22Rv1 (cell line): ENCODE measurements around the gene TMEM154.

Experiments
- H3K27ac ChIP-seq: fragments of 450-650 bp; 2 replicates; pipeline ENCODE4 v1.5.1; 2017
- CTCF ChIP-seq: fragments of 450-650 bp; IDR thresholded peaks from 2 replicates; pipeline ENCODE4 v1.5.1; 2017; ENCODE audit warnings: mild to moderate bottlenecking
- ZFX ChIP-seq: fragments of 450-650 bp; IDR thresholded peaks from 2 replicates; pipeline ENCODE4 v1.6.1; 2017; ENCODE audit warnings: antibody characterized with exemption, borderline replicate concordance

The TMEM154 gene

GRCh38 chr4:152697284-152698088 lies 17.7 kb upstream of the TMEM154 start:
- no peak overlapping the region for H3K27ac ChIP-seq
- TF ChIP-seq CTCF: no peak
- no peak for TF ChIP-seq ZFX

DNA sequence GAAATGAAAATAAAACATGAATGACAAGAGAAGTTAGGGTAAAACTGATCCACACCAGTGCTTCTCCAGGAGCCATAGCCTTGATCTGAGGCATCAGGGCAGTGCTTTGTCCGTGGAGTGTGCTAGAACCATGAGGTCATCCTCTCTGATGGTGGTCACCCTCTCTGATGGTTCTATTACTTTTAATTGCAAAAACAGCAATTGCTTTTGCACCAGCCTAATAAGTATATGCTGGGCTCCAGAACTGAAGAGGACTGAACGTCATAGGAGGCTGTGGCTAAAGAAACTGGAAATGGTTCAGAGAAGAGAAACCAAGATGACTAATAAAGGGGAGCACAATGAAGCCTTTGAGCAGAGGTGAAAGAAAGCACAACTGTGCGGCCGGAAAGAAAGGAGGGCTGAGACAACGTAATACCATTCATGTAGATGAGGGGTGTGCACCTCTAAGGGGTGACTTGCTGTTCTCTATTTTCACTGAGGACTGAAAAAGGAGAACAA lies 17.0 kb upstream of the TMEM154 start:
- TF ChIP-seq ZFX (no peak), CTCF (no peak)
- H3K27ac ChIP-seq: no peak overlapping the region

DNA sequence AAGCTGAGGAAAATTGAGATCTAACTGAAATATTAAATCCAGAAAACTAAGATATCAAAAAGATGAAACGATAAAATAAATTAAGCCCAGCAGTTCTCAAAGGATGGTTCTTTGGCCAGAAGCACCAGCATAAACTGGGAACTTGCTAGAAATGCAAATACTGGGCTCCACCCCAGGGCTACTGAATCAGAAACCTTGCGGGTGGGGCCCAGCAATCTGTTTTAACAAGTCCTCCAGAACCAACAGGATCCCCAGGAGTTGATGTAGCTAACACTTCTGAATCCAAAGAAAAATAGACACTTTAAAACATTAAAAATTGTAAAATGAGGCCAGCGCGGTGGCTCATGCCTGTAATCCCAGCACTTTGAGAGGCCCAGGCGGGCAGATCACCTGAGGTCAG lies 14.1 kb upstream of the TMEM154 start:
- H3K27ac ChIP-seq: no peak overlapping the region
- no peak for TF ChIP-seq CTCF
- TF ChIP-seq ZFX: no peak

- TF ChIP-seq ZFX (no peak), CTCF (no peak)
- no peak overlapping the region for H3K27ac ChIP-seq
Observed at GRCh38 chr4:152691761-152692160, 12.0 kb upstream of the TMEM154 start.

DNA sequence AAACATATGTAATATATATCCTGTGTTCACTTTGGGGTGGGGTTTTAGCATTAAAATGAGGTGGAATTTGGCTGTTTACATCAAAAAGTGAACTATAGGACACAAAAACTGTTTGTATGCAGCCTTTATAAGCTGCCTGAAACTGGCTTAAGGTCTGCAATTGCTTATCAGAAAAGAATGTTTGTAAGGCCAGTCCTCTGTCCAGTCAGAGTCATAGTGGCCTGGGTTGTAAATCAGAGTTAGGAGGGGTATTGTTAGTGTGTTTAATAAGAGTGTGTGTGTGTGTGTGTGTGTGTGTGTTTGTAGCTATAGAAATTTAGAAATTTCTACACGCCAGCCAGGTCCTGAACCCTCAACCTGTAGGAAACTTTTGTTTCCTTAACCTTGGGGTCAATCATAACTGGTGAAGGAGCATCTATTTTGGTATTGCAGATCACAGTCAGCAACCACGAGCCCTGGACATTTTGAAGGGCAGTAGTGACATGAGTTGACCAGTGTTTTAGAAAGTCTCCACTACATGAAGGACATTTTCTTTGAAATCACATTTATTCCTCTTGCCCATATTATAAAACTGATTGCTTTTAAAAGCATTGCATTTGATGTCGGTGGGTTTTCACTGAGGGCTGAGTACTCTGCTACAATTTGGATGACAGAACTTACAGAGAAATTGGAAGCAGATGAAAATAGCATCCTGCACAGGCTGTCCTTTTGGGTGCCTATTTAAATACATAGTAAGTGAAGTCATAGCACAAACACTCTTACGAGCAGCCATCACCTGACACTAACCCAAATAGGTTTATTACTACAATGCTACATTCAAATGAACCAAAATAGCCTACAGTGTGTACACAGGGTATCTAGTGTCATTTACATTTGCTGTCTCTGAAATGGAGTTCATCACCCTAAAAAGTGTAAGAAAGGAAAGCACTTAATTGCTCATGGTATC lies 11.2 kb upstream of the TMEM154 start:
- H3K27ac ChIP-seq: no peak overlapping the region
- TF ChIP-seq CTCF: no peak
- no peak for TF ChIP-seq ZFX

DNA sequence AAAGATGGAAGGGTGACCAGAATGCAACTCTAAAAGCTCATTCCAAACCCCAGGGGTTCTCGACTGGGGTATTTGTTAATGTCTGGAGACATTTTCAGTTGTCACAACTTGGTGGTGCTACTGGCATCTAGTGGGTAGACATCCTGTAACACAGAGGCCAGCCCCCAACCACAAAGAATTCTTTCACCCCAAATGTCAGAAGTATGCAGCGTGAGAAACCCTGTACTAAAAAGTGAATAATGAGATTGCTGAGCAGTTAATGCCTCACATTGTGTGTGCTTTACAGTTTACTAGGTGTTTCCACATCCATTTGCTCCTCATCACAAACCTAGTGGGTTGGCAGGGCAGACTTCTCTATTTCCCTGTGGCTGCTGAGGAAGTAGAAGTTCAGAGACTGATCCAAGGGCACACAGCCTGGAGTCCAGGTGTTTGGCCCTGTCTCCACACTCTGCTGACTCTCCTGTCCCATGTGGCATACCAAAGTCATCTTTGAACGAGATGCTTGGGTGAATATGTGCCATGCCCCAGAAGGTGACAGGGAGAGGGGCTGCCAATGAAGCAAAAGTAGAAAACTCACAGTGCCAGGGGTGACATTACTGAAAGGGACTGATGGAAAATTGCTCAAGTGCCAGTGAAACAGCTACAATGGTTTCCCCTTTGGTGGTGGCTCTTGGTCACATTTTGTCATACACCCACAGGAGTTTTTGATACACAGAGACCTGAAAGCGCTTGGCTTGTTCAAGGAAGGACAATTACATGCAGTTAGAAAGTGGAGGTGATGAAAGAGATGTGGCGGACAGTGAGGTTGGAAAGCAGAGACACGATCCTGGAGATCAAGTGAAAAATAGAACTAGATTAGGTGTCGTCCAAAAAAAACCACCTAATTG lies 10.1 kb upstream of the TMEM154 start:
- TF ChIP-seq ZFX: no peak
- TF ChIP-seq CTCF: no peak
- H3K27ac ChIP-seq: no peak overlapping the region
